Memory B cell (primary cell): Measurements from ENCODE around the gene FARP1.

Source experiments
- ATAC-seq: fragments of 150-1000 bp; cut with Tn5 transposase; 2 replicates; pipeline ENCODE4 v1.10.0; 2021; ENCODE audit warnings: low read depth, mild to moderate bottlenecking, moderate library complexity
- DNase-seq, 2 donors: peaks; one replicate each; pipeline ENCODE4 v3.0.0; 2022; ENCODE audit warnings: low spot score in 2 of 2
- H3K27ac Mint-ChIP-seq: one replicate; pipeline ENCODE4 v1.8.0; 2022; ENCODE audit warnings: mild to moderate bottlenecking, moderate library complexity, mixed read lengths
- H3K27me3 Mint-ChIP-seq: one replicate; pipeline ENCODE4 v1.8.0; 2022; ENCODE audit warnings: mixed read lengths
- H3K36me3 Mint-ChIP-seq: one replicate; pipeline ENCODE4 v1.8.0; 2022; ENCODE audit warnings: mild to moderate bottlenecking, mixed read lengths
- H3K4me1 Mint-ChIP-seq: one replicate; pipeline ENCODE4 v1.8.0; 2022; ENCODE audit warnings: mixed read lengths
- H3K4me3 Mint-ChIP-seq: one replicate; pipeline ENCODE4 v1.8.0; 2022; ENCODE audit warnings: mild to moderate bottlenecking, moderate library complexity, mixed read lengths
- H3K9me3 Mint-ChIP-seq: one replicate; pipeline ENCODE4 v1.8.0; 2022; ENCODE audit warnings: mixed read lengths

FARP1 gene

DNA sequence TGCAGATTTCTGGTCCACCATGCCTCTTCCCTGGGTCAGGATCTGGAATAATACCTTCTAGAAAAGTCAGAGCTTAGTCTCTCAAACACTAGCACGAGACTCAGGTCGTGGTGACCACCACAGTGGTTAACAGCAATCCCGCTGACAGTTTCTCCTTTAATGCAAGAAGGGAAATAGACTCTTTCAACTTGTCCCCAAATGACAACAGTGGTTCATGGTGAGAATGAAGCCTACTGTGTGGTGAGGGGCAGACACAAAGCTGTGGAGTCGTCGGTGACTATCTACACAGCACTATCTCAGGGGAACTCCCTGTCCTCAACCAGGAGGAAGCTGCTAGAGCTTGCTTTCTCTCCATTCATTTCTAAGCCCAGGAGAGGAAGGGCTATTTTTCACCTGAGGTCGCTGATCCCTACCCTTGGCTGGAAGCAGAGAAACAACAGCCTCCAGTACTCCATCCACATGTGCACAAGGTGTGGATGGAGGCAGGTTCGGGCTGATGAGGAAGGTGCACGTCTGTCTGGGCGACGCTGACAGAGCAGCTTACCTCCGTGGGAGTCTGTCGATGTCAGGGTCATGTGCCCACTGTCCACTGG lies 361.6 kb downstream of the FARP1 start:
- H3K27me3 Mint-ChIP-seq: no peaks in the 10 kb centered on the region
- H3K27ac Mint-ChIP-seq: peak overlapping the region; percentile 95
- H3K36me3 Mint-ChIP-seq: peaks cover 2% of the 10 kb centered on the region
- ATAC-seq: peak; percentile 47
- DNase-seq: no peak
- no peaks in the 10 kb centered on the region for H3K9me3 Mint-ChIP-seq
- H3K4me1 Mint-ChIP-seq: peaks cover 55% of the 10 kb centered on the region
- peak overlapping the region; percentile 62 for H3K4me3 Mint-ChIP-seq
